Measurements from ENCODE around the gene APBA3.
A peak's percentile ranks its signal among the peaks of the same experiment; 100 is the strongest.

Gene APBA3

DNA sequence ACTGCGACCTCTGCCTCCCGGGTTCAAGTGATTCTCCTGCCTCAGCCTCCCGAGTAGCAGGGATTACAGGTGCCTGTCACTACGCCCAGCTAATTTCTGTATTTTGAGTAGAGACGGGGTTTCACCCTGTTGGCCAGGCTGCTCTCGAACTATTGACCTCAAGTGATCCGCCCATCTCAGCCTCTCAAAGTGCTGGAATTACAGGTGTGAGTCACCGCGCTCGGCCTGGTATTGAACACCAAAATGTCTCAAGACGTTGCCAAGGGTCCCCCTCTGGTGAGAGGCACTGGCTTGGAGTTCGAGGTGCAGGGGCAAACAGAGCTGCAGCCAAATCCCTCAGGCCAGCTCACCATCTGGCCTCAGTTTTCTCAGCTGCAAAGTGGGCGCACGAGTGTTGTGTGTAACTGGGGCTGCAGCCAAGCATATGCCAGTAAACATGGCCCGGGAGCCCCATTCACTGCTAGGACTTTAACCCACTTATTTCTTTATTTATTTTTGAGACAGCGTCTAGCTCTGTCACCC is 45.3 kb downstream of the APBA3 start:
- no peaks in the 10 kb centered on the region for H3K79me2 ChIP-seq (ENCODE audit: low read length)
- H3K9me3 ChIP-seq (replicated peaks; ENCODE audit: insufficient read depth, low read length): no peaks in the 10 kb centered on the region
- H3K4me3 ChIP-seq (ENCODE audit: low read length): no peak overlapping the region
- no peaks in the 10 kb centered on the region for H4K20me1 ChIP-seq (ENCODE audit: insufficient read depth, low read length)
- H3K9me2 ChIP-seq (replicated peaks; ENCODE audit: insufficient read depth, low read length): no peaks in the 10 kb centered on the region
- no peak overlapping the region for H3K9ac ChIP-seq (ENCODE audit: low read length)
- H3F3A ChIP-seq (ENCODE audit: insufficient read depth, low read length): no peaks in the 10 kb centered on the region; the same call in 1 of the 2 replicates
- no peak overlapping the region for H3K27ac ChIP-seq (ENCODE audit: low read length)
- no peak overlapping the region for H3K4me2 ChIP-seq (ENCODE audit: low read depth, low read length)
- DNase-seq: no peak
- peaks cover 69% of the 10 kb centered on the region for H3K27me3 ChIP-seq (replicated peaks; ENCODE audit: insufficient read depth, low read length)
- no peak overlapping the region for H2AFZ ChIP-seq (ENCODE audit: low read length)
- no peaks in the 10 kb centered on the region for H3K36me3 ChIP-seq (replicated peaks; ENCODE audit: insufficient read depth, low read length)
- TF ChIP-seq, protein P1, sequence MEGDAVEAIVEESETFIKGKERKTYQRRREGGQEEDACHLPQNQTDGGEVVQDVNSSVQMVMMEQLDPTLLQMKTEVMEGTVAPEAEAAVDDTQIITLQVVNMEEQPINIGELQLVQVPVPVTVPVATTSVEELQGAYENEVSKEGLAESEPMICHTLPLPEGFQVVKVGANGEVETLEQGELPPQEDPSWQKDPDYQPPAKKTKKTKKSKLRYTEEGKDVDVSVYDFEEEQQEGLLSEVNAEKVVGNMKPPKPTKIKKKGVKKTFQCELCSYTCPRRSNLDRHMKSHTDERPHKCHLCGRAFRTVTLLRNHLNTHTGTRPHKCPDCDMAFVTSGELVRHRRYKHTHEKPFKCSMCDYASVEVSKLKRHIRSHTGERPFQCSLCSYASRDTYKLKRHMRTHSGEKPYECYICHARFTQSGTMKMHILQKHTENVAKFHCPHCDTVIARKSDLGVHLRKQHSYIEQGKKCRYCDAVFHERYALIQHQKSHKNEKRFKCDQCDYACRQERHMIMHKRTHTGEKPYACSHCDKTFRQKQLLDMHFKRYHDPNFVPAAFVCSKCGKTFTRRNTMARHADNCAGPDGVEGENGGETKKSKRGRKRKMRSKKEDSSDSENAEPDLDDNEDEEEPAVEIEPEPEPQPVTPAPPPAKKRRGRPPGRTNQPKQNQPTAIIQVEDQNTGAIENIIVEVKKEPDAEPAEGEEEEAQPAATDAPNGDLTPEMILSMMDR (IDR thresholded peaks at IDR 0.05; ENCODE audit: low read length): no peak
- TF ChIP-seq EZH2 (optimal IDR thresholded peaks at IDR 0.05; ENCODE audit: low read depth, low read length) (no peak), EZH2phosphoT487 (IDR thresholded peaks at IDR 0.05; ENCODE audit: low read length) (no peak)
- peaks cover 9% of the 10 kb centered on the region; the same call in 1 of the 2 replicates for H3K4me1 ChIP-seq (ENCODE audit: low read length)

DNA sequence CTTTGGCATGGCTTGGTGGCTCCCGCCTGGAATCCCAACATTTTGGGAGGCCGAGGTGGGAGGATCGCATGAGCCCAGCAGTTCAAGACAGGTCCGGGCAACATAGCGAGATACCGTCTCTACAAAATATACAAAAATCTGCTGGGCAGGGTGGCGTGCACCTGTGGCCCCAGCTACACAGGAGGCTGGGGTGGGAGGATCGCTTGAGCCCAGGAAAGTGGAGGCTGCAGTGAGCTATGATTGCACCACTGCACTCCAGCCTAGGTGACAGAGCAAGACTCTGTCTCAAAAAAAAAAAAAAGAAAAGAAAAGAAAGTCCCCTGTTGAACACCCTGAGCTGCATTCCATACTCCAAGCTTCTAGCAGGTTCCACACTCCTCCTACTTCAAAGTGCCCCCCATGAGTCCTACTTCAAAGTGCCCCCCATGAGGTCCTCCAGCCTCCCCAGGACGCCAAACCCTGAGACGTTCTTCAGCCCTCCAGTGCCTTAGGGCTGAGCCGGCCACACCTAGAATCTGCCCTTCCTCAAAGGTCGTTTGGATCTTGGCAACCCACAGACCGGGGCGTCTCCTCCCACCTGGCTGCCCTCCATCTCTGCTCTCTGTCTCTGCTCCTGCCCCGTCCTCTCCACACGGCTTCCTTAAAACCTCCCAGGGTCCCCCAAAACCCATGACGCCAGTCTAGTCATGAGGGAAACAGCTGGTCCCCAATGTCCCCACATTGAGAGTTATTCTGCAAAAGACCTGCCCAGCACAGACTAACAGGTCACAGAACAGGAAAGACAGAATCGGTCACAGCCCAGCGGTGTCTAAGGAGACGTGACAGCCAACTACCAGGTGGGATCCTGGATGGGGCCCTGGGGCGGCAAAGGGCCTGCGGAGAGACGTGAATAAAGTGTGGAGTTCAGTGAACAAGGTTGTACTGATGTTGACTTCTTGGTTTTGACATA is 48.6 kb downstream of the APBA3 start:
- Histone ChIP-seq H2AFZ (ENCODE audit: low read length) (0 out of 2 replicates have a peak overlapping the region, but pooled peaks have one; percentile 23), H4K20me1 (ENCODE audit: insufficient read depth, low read length) (no peaks in the 10 kb centered on the region), H3K4me3 (ENCODE audit: low read length) (no peak overlapping the region), H3K9ac (ENCODE audit: low read length) (no peak overlapping the region), H3K9me3 (replicated peaks; ENCODE audit: insufficient read depth, low read length) (no peaks in the 10 kb centered on the region), H3K27me3 (replicated peaks; ENCODE audit: insufficient read depth, low read length) (peaks cover 70% of the 10 kb centered on the region), H3K9me2 (replicated peaks; ENCODE audit: insufficient read depth, low read length) (no peaks in the 10 kb centered on the region), H3K36me3 (replicated peaks; ENCODE audit: insufficient read depth, low read length) (no peaks in the 10 kb centered on the region), H3K4me2 (ENCODE audit: low read depth, low read length) (no peak overlapping the region), H3K27ac (ENCODE audit: low read length) (no peak overlapping the region), H3K4me1 (ENCODE audit: low read length) (peaks cover 16% of the 10 kb centered on the region), H3K79me2 (ENCODE audit: low read length) (no peaks in the 10 kb centered on the region), H3F3A (ENCODE audit: insufficient read depth, low read length) (peaks cover 6% of the 10 kb centered on the region; the same call in 1 of the 2 replicates)
- TF ChIP-seq EZH2phosphoT487 (IDR thresholded peaks at IDR 0.05; ENCODE audit: low read length): 0 out of 2 replicates have a peak, but pooled peaks have one; percentile 24
- TF ChIP-seq, protein P1 (IDR thresholded peaks at IDR 0.05; ENCODE audit: low read length): no peak
- DNase-seq: no peak

DNA sequence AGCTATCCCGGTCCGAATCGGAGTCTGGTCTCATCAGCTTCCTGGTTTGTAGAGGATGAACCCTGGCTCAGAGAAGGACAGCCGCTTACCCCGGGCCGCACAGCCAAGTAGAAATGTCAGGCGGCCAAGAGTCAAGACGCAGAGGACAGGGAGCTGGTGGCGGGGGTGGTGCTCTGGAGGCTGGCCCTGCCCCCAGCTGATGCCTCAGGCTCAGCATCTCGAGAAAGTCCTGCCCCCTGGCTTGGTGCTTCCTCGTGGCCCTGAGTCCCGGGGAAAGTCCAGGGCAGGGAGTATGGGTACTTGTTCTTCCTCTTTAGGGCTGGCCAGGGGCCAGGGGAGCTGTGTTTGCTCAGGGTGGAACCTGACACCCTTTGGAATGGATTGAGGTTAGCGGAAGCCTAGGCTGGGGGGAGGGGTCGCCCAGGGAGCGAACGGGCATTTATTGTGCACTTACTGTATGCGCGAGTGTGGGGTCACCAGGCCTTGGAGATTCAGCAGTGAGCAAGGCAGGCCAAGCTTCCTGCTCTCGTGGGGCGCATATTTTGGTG is 51.2 kb downstream of the APBA3 start:
- H3K4me2 ChIP-seq (ENCODE audit: low read depth, low read length): no peak overlapping the region
- no peaks in the 10 kb centered on the region for H3K9me2 ChIP-seq (replicated peaks; ENCODE audit: insufficient read depth, low read length)
- H3K79me2 ChIP-seq (ENCODE audit: low read length): no peaks in the 10 kb centered on the region
- no peaks in the 10 kb centered on the region for H4K20me1 ChIP-seq (ENCODE audit: insufficient read depth, low read length)
- peaks cover 20% of the 10 kb centered on the region for H3K4me1 ChIP-seq (ENCODE audit: low read length)
- H3K9ac ChIP-seq (ENCODE audit: low read length): no peak overlapping the region
- H3K4me3 ChIP-seq (ENCODE audit: low read length): no peak overlapping the region
- H3K27ac ChIP-seq (ENCODE audit: low read length): no peak overlapping the region
- no peak for TF ChIP-seq EZH2 (optimal IDR thresholded peaks at IDR 0.05; ENCODE audit: low read depth, low read length)
- no peak for TF ChIP-seq EZH2phosphoT487 (IDR thresholded peaks at IDR 0.05; ENCODE audit: low read length)
- TF ChIP-seq, protein P1 (IDR thresholded peaks at IDR 0.05; ENCODE audit: low read length): no peak
- H3F3A ChIP-seq (ENCODE audit: insufficient read depth, low read length): peaks cover 9% of the 10 kb centered on the region; the same call in 1 of the 2 replicates
- H3K36me3 ChIP-seq (replicated peaks; ENCODE audit: insufficient read depth, low read length): no peaks in the 10 kb centered on the region
- no peaks in the 10 kb centered on the region for H3K9me3 ChIP-seq (replicated peaks; ENCODE audit: insufficient read depth, low read length)
- peaks cover 56% of the 10 kb centered on the region for H3K27me3 ChIP-seq (replicated peaks; ENCODE audit: insufficient read depth, low read length)
- no peak for DNase-seq
- no peak overlapping the region for H2AFZ ChIP-seq (ENCODE audit: low read length)

Data from MM.1S (cell line).